Measurements from ENCODE around the gene STXBP6.

STXBP6 gene

DNA sequence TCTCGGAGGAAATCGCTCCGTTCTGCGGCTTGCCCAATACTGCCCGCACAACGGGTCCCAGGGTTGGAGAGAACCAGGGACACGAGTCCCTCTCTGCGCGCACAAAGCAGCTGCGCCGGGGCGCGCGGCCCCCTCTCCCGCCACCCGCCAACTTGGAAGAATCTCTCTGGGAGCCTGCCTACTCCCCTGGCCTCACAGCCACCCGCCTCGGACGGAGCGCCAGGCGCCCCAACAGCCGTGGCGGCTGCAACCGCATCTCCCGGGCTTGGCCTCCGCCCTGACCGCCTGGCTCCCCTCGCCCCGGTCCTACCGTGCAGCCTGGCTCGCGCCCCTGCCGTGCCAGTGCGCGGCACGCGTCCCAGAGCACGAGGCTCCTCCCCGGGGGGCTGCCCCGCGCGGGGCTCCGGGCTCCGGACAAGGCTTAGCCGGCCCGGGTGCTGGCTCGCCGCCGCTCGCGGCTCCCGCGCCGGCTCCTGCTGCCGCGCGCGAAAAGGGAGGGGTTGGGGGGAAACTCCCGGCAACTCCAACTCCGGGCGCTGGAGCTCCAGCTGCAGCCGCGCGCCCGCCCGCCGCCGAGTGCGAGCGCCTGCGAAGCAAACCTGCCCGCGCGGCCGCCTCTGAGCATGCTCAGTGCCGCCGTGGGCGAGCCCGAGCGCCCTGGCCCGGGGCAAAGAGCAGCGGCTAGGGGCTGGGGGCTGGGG is at the start of gene STXBP6:
STXBP6 (minus strand) TSS at position 580 of the 701 bp plus-strand sequence. CDS start 75,329 bp downstream, outside the sequence.
- DNase-seq: peak; percentile 80

DNA sequence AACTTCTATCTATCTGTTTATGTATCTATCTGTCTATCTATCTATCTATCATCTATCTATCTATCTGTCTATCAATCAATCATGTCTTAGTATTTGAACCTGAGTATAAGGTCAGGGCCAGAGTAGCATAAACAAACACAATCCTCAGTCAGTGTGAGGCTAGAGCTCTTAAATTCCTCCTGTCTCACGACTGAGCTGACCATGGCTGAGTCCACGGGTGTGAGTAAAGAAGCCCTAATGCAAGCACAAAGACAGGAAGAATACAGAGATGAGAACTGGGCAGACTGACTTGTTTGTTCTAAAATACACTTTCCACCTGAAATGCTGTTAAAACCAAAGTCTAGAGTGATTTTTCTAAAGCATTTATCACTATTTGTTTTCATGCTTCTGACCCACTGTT is 47.2 kb upstream of the STXBP6 start:
- no peak for DNase-seq

DNA sequence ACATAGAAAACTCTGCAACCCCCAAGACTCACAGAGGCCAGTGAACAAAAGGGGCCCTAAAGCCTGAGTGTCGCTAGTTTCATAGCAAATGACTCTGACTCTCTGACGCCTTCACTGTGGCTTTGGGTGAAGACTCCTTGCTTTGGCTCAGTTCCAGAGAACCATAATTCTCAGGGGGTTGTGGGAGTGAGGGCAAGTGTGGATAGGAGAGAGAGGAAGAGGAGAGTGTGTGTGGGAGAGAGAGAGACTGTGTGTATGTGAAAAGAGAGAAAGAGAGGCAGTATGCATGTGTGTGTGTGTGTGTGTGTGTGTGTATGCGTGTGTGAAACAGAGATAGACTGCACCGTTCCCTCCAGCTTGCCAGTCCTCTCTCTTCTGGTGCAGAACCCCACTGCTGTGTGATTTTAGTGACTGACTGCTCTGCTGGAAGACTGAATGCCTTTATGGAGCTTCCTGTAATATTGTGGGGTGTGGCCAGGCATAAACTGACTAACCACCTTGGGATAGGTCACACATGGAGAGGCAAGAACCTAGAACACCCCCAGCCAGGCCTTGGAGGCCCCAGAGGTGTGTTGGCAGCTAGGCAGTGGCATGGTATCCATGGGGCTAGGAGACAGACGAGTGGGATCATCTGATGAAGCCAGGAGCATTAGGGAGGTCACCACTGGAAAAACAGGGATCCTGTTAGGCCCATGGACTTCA is 45.9 kb upstream of the STXBP6 start:
- no peak for DNase-seq

DNA sequence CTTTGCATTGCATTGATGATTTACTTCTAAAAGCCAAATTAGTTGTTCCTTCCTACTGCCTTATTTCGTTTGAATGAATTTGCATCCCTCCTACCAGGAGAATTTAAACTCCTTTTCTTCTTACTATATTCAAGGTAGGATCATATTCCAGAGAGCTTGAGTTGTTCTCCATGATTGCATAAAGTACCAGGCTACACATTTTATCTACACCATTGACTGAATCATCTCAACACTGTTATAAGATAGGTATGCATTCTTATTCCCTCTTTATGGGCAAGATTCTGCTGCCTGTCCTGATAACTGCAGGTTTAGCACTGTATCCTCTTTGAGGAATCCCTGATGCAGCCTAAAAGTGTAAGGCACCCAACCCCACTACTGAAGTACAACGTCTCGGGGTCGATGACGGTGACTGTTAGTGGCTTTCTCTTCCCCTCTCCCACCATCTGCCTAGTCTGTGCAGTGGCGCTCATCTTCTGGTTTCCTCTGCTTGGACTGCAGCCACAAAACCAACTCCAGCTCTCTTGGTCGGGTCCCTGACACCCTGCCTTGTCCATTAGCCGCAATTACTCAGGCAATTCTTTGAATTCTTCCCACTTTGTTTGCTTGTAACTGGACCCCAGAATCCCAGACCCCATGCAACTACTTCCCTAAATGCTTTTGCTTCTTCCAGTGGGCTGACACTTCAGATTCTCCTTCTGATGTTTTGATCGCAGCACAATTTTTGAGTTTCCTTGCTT is 44.4 kb upstream of the STXBP6 start:
- no peak for DNase-seq

DNA sequence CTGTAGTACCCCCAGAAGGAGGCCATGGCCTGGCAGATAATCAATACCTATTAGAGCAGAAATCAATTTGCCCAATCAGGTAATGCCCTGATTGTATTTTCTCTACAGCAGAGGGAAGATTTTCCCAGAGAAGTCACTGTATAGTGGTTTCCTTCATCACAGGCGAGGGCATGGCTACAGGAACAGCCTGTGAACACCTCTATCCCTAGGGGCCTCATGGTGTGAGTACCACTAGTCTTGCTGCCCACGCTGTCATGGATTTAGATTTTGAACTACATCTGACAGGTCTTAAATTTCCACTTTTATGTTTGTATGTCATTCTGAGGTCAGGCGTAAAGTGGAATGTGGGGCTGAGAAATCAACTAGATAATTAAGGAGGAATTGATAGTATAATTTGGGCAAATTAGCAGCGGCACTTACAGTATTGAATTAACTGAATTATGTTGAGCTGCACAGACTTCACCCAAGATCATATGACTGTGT is 42.4 kb upstream of the STXBP6 start:
- DNase-seq: no peak

DNA sequence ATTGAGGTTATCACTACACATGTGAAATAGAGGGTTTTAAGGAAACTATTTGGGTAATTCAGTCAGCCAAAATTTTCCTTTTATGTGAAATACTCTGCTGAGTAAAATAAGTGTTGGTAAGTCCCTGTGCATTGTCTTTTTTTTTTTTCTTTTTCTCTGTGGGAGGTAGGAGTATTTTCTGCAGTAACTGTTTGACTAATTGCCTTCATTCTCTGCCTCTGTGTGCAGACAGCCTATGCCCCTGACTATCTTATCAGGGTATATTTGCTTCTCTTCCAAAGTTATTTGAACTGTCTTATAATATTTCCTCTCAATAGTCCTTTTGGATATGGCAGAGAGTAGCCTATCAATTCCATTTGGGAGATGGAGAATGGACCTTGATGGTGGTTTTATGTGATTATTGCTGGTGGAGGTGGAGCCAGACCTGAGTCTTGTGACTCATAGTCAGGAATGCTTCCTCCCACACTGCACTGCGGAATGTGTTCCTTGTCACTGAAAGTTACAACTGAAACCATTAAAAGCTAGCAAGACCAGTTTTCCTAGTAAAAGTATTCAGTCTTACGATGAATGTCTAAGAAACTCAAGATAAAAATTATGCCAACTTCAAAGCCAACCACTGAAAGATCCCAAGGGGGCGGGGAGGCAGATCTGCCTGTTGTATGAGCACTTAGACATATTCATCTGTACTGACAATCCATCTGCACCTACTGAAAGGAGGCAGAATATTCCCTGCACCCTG is 40.9 kb upstream of the STXBP6 start:
- no peak for DNase-seq

DNA sequence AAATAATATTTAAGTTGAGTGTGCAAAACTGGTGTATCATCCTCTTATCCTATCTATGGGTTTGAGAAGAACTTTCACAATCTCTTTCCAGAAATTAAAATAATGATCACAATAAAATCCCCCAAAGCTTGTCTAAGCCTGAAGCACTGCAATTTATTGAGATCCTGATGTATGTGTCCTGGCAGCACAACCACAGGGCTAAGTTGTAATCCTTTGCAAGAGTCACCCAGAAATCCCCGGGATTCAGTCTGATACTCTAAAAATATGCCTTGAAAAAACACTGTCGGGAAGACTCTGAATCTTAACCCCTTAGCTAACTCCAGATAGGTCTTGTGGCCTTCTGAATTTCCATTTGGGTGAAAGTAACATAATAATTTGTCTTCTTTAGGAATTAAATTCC is 40.3 kb upstream of the STXBP6 start:
- DNase-seq: no peak

DNA sequence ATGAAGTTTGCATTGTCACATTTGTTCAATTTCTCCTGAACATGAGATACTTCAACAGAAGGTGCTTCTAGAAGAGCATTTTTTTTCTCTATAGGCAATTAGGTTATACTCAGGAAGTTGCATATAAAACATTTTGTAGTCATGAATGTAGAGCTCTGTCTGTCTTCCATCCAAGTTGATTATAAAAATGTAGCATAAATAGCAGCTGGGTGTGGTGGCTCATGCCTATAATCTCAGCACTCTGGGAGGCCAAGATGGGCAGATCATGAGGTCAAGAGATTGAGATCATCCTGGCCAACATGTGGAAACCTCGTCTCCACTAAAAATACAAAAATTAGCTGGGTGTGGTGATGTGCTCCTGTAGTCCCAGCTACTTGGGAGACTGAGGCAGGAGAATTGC is 39.5 kb upstream of the STXBP6 start:
- no peak for DNase-seq

DNA sequence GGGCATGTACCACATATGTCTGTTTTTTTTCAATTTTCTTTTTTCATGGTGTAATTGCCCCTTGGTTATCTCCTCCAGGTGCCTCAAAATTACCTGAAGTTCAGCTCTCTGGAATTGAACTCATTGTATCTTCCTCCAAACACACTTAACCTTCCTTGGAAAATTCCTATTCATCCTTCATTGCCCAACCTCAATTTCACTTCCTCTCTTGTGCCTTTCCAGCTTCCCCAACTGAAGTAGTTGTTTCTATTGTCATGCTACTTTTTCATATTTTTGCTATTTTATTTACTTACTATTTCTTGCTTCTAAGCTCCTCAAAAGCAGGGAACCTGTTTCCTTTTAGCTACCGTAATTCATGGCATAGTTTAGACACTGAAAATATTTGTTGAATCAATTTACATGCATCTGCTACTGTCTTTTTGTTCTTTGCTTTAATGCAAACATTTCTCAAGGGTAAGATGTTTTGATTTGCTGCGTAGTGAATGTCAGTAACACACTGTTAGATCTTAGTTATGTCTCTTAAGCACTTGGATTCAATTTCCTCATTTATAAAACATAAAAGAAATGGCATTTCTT is 37.0 kb upstream of the STXBP6 start:
- no peak for DNase-seq

DNA sequence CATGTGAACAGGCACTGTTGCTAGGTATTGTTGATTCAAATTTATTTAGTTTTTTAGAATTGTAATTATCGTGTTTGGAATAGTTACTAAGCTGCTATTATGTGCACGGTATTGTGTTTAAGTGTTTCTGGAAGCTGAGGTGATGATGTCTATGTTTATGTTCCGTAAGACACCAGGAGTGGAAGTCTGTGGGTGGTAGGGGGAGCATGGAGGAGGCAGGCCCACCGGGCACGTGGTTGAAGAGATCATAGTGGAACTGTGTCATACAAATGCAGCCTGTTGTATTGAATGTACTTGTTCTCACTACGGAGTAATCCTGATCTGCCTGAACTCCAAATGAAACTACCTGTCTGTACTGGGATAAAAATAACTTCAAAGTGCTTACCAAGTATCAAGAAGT is 36.1 kb upstream of the STXBP6 start:
- DNase-seq: no peak

DNA sequence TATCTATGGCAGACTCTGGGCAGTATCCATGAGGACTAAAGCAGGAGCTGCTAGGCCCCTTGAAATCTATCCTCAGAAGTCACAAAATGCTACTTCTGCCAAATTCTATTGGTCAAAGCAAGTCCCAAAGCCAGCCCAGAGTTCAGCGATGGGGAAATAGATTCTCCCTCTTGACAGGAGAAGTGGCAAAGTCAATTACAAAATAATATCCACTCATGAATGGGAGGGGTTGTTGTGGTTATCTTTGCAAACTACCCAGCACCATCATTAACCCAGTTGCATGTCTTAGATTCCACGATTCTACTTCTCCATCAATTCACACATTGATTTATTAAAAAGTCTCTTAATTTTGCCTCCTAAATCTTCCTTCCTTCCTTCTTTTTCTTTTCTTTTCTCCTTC is 30.7 kb upstream of the STXBP6 start:
- DNase-seq: no peak

DNA sequence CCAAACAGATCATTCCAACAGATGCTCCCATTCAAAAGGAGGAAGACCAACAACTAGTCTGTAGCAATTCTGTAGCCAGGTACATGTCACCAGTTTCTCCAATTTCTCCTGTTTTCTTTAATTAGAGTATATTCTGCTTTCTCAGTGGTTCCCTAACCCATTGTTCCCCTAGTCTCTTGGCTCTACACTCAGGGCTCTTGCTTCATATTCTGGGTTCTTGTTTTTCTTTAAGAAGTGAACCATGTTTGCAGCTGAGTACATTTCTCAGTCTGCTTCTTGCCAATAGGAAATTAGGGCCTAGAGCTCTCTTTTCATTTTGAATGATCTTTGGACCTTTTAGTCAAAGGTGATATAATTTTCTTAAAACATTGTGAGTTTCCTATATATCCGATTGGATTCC is 29.4 kb upstream of the STXBP6 start:
- DNase-seq: no peak

DNA sequence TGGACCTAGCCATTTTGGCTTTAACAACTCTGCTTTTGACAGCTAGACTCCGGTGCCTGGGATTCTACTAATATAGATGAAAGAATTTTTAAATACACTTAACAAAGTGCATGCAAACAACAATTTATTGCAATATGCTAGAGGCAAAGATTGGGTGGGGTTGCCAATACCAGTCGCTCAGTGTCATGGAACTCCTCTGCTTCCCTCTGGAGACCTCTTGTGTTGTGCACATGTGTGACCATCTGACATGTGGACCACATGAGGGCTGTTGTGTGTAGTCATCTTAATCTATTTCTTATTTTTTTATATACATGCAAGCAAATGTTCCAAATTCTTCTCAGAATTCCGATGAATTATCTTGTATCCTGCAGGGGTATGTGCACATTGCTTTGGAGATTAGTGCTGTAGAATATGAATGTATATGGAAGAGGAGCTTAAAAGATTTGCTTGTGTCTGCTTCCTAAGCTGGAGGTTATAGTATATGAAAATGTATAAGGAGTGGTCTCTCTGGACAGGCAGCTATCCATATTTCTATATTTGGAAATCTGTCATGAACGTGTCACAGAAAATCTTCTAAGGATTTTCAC is 24.2 kb upstream of the STXBP6 start:
- DNase-seq: no peak

DNA sequence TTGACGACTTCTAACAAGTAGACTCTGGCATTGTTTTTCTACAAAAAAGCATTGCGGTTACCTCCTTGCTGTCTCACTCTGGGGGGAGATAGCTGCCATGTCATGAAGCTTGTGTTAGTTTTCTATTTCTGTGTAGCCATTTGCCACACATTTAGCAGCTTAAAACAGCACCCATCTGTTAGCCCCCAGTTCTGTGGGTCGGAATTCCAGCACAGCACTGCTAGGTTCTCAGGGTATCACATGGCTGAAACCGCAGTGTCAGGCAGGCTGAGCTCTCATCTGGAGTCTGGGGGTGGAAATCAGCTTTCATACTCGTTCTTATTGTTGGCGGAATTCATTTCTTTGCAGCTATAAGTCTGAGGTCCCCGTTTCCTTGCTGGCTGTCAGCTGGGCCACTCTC is 19.9 kb upstream of the STXBP6 start:
- DNase-seq: no peak

DNA sequence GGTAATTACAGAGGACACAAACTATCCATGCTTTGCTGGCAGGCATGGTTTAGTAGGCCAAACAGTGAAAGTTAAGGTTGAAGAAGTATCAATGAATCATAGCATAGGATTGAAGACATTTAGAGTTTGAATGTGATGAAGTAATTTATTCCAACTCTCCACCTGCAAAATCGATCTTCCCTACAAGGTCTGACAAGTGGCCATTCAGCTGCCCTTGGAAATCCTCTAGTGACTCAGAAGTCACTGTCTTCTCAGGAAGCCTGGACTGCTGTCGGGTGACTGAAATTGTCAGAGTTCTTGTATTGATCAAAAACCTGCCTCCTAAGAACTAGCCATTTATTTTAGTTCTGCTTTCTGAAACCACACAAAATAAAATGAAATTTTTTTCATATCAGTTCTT is 17.7 kb upstream of the STXBP6 start:
- DNase-seq: no peak

DNA sequence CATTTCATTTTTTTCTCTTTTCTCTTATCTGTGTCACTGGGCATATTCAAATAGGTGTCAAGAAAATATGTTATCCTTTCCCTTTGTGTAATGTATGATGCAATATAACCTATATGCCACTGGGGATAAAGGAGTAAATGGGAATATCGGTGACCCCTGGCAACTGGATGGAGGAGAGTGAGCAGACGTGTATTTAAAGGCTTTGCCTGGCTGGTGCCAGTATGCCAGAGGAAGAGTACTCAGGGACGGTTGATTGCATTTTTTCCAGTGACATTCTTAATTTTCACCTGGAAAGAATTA is 12.0 kb upstream of the STXBP6 start:
- DNase-seq: no peak

DNA sequence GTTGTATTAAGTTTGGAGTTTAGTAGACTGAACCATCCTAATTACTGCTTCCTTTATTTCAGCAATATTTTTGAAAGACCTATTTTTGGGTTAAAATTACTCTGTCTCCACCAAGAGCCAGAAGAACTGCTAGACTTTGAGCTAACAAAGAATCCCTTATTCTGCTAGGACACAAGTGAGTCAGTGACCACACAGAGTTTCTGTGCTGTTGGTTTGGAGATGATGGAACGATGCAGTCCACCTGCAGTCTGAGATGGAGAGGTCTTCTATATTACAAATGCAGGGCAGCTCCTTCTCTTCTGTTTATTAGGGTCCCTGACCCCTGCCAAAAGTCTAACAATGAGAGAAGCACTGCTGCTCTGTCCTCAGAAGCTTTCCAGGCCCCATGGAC is 6.7 kb upstream of the STXBP6 start:
- DNase-seq: no peak

DNA sequence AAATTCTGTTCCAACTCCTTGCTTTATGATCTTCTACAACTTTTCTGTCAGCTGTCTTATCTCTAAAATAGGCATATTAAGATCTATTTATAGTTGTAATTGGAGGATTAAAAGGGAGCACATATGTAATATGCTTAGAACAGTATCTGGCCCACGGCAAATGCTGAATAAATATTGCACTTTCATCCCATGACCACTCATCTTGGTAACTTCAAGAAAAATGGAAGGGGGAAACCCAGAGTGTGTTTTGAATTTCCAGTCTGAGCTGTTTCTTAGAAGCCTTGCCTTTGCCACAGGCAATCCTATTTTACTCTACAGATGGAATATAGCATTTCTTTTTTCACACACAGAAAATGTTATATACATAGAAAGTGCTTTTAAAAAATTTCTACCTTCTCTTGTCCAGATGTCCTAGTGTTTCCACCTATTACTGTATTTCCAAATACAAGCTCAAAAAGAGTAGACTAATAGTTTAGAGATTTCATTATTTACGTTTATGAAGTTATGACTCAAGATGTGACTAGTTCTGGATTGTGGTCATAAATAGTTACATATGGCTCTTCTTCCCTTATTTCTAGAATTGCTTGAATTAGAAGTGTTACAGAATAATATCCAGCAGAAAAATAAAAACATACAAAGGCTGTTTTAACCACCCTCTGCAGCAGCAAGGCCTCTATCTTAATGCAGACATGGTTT is 6.2 kb upstream of the STXBP6 start:
- DNase-seq: no peak

DNA sequence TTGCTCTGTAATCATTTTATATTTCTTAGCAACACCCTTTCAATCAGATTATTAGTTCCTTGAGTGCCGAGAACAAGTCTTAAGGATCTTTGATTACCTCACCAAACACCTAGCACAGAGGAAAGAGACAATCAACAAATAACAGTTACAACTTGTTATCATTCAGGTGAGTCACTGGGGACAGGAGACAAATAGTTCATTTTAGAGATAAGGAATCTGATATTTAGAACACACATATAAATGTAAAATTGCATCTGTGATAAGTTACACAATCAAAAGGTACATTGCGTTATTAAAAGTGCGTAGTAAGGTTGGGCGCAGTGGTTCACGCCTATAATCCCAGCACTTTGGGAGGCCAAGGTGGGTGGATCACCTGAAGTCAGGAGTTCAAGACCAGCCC is 5.1 kb upstream of the STXBP6 start:
- DNase-seq: no peak

DNA sequence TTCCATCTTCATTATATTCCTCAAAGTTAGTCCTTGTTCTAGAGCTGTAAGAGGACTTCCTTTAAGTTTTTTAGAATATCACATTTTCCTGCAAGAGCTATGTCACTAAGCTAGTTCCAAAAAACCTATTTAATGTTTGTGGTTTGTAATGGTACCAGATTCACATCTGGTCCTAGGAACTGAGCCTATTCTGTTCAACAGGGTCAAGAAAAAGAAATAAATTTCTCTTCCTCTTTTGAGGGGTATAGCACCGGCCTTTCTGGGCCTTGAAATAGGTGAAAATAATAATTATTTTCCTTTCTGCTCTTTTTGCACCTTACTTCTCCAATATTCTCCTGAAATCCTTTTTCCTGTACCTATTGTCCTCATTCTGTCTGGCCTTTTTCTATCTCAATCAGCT is 3.6 kb upstream of the STXBP6 start:
- DNase-seq: no peak

DNA sequence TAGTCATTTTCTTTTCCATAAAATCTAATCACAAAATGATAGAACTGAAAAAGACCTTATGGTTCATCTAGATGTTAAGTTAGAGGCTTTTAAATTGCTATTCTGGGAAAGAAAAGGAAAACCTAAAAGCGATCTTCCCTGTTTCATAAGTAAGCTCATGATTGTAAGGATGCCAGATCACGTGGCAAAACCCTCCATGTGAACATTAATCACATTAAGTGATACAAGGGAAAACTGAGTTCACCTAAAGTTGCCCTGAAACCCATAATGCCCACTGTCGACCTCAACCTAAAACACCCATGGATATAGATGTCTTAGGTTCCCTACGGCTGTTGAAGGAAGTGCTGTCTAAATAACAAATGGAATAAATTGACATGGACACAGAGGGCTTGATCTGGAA is 3.0 kb upstream of the STXBP6 start:
- DNase-seq: no peak

DNA sequence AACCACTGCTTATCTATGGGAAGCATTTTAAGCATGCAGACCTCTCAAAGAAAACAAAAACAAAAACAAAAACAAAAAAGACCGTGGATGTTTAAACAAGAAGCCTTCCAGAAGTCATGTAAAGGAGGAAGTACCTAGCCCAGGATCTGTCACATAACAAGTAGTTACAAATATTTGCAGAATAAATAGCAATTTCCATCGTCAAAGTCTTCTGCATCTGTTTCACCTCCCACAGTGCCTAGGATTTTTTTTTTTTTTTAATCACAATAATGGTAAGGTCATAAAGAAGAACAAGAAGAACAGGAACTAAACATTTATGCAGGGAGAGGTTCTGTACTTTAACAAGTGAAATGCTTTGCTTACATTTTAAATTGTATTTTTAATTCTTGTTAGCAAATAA is 2.4 kb upstream of the STXBP6 start:
- DNase-seq: no peak
